ENCODE data around the gene RUNDC3A.
A peak's percentile ranks its signal among the peaks of the same experiment; 100 is the strongest.
"Not testable (repeated sequence)": the region's sequence is repeated elsewhere in the genome, so short reads cannot be mapped to it uniquely, and the experiment has no call there.

Gene RUNDC3A

DNA sequence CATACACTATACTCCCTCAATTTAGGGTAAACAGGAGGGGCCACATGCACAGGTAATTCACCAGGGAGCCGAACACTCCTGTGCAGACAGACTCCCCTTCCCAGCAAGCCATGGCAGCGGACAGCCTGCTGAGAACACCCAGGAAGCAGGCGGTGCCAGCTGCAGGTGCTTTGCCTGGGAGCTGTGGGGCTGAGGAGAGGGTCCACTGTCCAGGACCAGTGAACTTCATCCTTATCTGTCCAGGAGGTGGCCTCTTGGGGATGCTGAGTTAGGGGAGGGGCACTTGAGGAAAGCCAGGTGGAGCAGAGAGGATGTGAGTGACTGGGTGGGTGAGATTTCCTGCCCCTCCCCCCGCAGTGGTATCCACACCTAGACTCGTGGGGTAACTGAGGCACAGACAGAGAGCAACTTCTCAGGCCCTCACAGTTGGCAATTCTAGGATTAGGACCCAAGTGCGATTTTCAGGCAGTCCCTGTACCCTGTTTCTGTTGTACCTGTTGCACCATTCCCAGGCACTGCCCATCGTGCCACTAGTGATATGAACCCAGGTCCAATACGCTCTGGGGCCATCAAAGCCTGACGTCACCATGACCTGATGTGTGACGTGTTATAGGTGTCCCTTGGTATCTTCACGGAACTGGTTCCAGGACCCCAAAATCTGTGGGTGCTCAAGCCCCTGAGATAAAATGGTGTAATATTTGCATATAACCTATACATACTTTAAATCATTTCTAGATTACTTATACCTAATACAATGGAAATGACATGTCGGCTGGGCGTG is 37.9 kb downstream of the RUNDC3A start:
- DNase-seq = no peak

DNA sequence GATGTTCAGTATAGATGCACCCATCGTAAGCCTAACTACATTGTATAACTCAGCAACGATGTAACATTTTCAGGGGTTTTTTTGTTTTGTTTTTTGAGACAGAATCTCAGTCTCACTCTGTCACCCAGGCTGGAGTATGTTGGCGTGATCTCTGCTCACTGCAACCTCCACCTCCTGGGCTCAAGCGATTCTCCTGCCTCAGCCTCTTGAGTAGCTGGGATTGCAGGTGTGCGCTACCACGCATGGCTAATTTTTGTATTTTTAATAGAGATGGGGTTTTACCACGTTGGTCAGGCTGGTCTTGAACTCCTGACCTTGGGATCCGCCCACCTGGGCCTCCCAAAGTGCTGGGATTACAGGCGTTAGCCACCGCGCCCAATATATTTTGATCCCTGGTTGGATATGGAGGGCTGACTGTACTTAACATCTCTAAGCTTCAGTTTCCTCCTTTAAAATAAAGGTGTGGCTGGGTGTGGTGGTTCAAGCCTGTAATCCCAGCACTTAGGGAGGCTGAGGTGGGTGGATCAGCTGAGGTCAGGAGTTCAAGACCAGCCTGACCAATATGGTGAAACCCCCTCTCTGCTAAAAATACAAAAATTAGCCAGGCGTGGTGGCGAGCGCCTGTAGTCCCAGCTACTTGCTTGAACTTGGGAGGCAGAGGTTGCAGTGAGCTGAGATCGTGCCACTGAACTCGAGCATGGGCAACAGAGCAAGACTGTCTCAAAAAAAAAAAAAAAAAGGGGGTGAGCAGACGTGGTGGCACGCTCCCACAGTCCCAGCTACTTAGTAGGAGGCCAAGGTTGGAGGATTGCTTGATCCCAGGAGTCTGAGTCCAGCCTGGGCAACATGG is 39.0 kb downstream of the RUNDC3A start:
- DNase-seq = not testable (repeated sequence)

DNA sequence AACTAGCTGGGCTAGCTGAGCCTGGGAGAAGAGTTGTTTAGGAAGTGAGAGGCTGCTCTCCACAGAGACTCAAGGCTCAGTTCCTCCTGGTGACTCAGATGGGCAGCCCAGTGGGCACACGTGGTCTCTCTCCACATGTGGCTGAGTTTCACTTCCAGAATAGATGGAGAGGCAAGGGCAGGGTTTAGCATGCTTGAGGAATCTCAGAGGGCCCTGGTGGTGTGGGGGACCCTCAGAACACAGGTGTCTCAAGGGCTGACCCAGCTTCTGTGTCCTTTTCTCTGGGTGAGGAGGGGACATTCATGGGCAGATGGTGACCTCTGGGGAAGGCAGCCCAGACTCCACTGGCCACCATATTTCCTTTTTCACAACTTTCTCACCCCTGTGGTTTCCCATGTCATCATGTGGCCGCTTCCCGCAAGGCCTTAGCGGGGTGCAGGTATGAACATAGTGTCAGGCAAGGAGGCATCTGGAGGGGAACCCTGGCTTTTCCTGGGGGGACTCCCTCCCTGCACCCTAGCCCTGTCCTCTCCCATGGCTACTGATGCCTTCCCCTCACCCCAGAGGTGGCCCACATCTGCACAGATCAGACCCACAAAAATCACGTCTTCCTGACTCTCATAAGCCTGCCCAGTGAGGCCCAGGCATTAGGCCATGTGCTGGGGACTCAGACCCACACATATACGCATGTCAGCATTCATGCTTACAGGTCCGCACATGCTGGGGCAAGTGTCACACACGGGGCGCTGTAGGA is 40.0 kb downstream of the RUNDC3A start:
- no peak for DNase-seq

DNA sequence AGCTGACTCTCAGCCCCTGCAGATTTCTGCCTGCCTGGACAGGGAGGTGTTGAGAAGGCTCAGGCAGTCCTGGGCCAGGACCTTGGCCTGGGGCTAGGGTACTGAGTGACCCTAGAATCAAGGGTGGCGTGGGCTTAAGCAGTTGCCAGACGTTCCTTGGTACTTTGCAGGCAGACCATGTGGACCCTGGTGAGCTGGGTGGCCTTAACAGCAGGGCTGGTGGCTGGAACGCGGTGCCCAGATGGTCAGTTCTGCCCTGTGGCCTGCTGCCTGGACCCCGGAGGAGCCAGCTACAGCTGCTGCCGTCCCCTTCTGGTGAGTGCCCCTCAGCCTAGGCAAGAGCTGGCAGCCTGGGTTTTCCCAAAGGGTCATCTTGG is 40.6 kb downstream of the RUNDC3A start:
- no peak for DNase-seq

DNA sequence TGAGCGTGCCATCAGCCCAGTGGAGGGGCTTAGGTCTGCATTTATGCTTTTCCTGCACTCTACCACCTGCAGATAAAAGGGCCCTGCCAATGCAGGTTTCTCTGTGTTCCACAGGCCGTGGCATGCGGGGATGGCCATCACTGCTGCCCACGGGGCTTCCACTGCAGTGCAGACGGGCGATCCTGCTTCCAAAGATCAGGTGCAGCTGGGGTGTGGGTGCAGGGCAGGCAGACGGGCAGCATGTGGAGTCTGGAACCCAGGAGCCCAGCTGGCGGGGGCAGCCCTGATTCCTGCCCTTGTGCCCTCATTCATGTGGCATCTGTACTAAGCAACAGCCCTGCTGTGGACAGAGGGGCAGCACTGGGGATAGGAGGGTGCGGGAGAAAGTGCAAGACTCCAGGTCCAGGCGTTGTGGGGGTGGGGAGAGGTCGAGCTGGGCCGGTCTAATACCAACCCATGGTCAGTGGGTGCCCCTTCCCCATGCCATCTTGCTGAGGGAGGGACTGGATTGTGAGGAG is 41.2 kb downstream of the RUNDC3A start:
- no peak for DNase-seq

DNA sequence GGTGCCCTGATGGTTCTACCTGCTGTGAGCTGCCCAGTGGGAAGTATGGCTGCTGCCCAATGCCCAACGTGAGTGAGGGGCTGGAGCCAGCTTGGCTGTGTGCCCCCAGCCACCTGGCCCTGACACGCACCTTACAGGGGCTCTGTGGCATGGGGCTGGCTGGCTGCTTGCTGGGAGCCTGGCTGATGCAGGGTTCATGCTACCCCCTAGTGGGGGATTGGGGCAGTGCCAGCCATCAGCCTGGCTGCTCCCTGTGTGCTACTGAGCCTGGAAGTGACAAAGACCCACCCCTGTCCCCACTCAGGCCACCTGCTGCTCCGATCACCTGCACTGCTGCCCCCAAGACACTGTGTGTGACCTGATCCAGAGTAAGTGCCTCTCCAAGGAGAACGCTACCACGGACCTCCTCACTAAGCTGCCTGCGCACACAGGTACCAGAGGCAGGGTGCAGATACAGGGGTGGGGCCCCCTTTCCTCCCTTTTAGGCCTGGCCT is 42.4 kb downstream of the RUNDC3A start:
- DNase-seq = peak; percentile 22

DNA sequence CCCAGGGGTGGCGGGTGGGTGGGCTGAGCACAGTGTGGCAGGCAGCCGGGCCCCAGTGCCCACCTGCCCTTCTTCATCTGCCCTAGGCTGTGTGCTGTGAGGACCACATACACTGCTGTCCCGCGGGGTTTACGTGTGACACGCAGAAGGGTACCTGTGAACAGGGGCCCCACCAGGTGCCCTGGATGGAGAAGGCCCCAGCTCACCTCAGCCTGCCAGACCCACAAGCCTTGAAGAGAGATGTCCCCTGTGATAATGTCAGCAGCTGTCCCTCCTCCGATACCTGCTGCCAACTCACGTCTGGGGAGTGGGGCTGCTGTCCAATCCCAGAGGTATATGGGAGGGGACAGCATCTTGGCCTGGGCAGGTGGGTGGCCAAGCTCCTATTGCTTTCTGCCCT is 43.1 kb downstream of the RUNDC3A start:
- no peak for DNase-seq

DNA sequence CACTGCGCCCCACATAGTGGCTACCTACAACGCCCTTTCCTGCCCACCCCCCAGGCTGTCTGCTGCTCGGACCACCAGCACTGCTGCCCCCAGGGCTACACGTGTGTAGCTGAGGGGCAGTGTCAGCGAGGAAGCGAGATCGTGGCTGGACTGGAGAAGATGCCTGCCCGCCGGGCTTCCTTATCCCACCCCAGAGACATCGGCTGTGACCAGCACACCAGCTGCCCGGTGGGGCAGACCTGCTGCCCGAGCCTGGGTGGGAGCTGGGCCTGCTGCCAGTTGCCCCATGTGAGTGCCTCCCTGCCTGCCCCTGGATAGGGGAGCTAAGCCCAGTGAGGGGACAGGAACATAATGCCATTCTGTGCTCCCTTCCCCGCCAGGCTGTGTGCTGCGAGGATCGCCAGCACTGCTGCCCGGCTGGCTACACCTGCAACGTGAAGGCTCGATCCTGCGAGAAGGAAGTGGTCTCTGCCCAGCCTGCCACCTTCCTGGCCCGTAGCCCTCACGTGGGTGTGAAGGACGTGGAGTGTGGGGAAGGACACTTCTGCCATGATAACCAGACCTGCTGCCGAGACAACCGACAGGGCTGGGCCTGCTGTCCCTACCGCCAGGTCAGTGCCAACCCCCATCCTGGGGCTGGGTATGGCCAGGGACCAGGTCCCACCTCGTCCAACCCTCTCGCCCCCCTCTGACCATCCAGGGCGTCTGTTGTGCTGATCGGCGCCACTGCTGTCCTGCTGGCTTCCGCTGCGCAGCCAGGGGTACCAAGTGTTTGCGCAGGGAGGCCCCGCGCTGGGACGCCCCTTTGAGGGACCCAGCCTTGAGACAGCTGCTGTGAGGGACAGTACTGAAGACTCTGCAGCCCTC is 43.8 kb downstream of the RUNDC3A start:
- DNase-seq = no peak

DNA sequence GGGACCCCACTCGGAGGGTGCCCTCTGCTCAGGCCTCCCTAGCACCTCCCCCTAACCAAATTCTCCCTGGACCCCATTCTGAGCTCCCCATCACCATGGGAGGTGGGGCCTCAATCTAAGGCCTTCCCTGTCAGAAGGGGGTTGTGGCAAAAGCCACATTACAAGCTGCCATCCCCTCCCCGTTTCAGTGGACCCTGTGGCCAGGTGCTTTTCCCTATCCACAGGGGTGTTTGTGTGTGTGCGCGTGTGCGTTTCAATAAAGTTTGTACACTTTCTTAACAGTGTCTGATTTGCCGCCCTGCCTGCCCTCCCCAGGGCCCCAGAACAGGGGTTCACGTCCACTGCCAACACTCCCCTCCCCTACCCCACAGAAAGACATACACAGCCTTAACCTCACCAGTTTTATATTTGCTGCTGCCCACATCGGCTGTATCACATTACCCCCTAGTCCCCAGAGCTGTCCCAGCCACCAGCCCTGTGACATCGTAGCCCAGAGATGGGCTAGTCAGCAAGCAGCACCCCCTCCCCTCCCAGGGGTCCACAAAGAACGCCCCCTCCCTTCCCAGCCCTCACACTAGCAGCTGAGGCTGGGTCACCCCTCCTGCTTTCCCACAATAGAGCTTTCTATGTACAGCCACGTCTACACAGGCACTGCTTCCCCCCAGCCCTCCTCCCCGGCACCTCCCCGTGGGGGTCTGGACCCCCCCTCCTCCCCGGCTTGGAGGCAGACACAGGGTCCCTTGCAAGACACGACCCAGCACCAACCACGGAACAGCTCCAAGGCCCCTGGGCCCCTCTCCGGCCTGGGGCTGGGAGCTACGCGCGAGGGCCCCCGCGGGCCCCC is 44.6 kb downstream of the RUNDC3A start:
- no peak for DNase-seq

DNA sequence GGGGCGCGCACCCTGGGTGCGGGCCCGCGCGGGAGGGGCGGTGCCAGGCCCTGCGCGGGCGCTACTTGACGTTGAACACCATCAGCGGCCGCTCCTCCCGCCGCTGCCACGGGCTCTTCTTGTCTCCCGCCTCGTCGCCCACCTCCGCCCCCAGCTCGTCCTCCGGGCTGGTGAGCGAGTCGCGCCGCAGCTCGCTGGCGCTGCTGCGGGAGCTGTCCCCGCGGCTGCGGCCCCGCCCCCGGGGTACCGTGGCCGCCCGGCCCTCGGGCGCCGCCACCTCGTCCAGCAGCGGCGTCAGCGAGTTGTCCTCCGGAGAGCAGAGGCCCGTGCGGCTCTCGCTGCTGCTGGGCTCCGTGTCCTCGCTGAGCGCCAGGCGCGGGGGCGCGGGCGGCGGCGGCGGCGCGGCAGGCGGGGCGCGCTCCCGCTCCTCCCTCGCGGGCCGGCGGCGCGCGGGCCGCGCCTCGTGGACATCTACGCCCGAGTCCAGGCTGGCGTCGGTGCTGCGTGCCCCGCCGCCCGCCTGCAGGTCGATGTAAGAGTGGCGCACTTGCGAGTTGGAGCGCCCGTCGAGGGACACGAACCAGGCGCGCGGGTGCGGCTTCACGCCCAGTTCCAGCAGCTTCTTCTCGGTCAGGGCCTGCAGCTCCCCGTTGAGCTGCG is 45.4 kb downstream of the RUNDC3A start:
- DNase-seq = peak; percentile 51

DNA sequence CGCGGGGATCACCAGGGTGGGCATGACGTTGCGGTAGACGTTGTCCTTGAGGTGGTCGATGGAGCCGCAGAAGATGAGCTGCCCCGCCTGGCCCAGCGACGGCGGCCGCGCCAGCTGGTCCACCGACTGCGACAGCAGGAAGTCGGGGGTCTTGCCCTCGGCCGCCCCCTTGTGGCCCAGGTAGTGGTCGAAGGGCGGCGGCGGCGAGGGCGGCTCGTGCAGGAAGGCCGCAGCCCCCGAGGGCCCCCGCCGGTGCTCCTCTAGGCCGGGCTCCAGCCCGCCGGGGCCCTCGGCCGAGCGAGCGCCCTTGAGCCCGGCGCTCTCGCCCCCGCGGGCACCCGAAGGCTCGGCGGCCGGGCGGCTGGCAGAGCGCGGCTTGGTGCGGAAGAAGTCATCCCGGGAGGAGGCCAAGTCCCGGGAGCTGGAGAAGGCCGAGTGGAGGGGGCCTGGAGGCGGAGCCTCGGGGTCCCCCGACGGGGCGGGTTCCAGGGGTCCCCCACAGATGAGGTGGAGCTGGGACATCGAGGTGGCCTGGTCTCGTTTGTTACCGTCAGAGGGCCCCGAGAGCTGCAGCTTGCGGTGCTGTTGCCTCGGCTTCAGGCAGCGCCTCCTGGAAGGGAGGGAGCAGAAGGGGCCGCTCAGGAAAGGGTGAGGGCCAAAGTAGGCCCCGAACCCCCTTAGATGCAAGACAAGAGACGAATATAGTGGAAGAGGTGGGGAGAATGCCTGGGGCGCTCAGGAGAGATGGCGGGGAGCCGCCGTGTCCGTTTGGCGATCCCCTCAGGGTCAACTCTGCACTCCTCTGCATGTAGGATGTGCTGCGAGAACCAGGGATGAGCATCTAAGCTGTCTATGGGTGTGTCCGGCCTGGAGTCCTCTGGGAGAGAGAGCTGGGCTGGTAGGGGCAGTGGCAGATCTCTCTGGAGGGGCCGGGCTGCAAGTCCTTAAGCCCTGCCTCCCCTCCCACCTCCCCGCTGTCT is 46.5 kb downstream of the RUNDC3A start:
- DNase-seq = peak; percentile 36

DNA sequence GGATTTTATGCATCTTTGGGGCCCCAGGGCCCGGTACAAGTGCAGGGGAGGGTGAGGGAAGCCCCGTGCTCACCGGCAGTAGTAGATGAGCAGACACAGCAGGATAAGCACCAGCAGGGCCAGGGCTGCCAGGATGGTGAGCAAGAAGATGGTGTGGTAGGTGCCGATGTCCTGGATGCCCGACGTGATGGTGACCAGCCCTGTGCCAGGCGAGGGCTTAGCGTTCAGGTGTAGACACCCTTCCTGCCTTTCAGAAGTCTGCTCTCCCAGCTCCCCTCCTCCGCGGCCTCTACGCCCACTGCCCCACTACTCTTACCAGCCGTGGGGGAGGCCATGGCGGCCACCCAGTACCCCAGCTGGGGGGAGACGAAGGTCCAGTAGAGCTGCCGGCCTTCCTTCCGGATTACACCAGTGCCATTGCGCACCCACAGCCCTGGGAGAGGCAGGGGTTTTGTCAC is 47.3 kb downstream of the RUNDC3A start:
- DNase-seq = no peak

DNA sequence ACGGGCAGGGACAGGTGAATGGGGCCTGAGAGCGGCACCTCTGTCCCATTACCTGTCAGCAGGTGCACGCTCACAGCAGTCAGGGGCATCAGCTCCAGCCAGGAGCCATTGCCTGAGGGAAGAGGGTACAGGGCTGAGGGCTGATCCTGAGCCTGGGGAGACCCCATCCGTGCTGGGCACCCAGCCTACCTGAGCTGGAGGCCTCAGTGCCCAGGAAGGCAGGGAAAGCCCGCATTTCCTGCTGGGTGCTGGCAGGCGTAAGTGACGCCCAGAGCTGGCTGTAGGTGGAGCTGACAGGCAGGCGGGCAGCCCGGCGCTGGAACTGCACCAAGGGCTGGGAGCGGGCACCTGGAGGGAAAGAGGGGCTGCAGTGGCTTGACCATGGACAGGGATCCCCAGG is 47.8 kb downstream of the RUNDC3A start:
- no peak for DNase-seq

DNA sequence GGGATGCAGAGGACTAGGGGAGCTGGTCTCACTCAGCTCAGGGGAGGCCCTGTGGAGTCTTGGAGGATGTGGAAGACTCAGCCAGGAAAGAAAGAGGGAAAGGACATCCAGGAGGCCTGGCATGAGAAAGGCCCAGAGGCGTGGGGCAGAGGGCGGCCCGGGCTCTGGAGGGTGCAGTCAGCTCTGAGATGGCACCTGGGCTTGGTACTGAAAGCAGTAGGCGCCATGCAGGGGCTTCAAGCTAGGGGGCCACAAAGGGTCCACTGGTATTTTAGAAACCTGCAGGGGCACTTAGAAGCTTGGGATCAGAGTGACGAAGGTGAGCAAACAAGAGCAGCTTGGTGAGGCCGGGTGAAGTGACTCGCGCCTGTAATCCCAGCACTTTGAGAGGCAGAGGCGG is 49.7 kb downstream of the RUNDC3A start:
- DNase-seq = no peak

DNA sequence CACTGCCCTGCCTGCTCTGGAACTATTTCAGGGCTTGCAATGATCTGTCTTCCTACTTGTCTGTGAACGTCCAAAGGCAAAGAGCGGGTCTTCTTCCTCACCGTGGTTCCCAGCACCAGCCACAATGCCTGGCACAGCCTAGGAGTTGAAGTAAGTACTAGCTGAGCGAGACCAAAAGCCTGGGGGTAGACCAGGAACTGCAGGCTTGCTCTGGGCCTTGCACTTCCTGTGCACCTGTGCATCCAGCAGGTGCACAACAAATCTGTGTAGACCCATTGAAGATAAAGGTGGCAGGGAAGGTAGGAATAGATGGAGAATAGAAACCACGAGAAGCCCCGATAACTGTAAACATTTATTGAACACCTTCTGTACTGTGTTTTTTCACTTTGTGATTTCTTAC is 50.6 kb downstream of the RUNDC3A start:
- DNase-seq = no peak

DNA sequence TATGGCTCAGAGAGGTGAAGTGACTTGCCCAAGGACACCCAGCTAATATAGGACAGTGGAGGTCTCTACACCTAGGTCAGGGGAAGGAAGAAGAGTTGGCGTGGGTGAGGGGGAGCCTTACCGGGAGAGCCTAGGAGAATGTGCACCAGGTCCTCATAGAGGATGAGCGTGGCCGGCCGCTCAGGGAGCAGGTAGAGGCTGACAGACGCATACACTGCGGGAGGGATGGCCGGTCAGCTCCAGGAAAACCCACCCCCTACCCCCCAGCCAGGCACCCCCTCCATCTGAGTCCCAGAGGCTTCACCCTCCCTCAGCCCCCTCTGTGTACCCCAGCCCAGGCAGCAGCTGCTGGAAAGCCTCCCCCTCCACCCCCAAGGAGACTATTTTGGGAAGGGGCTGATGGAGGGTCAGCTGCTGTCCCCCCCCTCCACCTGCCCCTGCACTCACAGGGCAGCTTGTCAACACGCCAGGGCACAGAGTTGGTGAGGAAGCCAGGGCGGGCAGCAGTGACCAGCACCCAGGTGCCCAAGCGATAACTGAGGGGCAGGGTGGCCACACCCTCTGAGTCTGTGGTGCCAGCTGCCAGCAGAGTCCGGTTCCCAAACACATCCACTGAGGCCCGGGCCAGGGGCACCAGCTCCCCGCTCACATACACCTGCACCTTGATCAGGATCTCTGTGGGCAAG is 51.2 kb downstream of the RUNDC3A start:
- no peak for DNase-seq

DNA sequence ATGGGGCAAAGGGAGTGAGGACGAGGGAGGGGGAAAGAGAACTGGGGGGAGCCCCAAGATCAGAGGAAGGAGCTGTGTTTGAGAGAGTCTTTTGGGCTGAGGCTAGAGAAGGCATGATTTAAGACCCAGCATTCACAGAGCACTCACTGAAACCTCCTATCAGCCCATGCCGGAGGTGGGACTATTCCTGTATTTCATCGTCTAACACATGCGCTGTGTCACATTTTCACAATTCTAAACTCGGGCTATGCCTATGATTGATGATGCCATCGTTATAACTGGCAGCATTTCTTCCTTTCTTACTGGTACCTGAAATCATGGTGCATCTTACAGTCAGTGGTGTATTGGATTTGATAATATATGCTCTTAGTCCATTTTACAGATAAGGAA is 51.7 kb downstream of the RUNDC3A start:
- DNase-seq = no peak

DNA sequence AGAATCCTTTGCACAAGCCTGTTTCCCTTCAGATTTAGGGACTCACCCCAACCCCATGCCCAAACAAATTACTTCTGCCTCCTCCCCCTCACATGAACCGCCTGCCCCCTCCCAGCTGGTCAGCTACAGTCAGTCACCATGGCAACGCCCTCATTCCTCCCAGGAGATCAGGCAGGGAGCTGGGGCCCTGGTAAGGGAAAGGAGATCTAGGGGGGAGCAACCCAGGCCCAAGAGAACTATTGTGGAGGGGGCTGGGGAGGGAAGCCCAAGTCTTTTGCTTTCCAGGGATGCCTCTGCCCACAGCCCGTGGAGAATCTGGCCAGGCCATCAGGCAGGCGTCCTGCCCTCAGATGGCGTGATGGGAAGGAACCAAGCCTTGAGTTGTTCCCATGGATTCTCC is 52.4 kb downstream of the RUNDC3A start:
- no peak for DNase-seq
